HG03060 (cell line): ENCODE results near the gene GOLPH3.
"Not testable (repeated sequence)": the region's sequence is repeated elsewhere in the genome, so short reads cannot be mapped to it uniquely, and the experiment has no call there.

Experiments
- ATAC-seq: cut with Tn5 transposase; IDR thresholded peaks from one replicate; pipeline ENCODE4 v1.9.1; 2021; ENCODE audit warnings: low read depth, moderate number of reproducible peaks; ENCODE audit not compliant: unreplicated experiment

Gene GOLPH3

GRCh38 chr5:32172186-32172911, 1.8 kb downstream of the GOLPH3 start:
- ATAC-seq, result not testable (repeated sequence)

- ATAC-seq, result no peak
Measured at GRCh38 chr5:32170303-32171151, 3.6 kb downstream of the GOLPH3 start.

- no peak for ATAC-seq
Measured at GRCh38 chr5:32168460-32169033, 5.6 kb downstream of the GOLPH3 start.

GRCh38 chr5:32165597-32165996, 8.5 kb downstream of the GOLPH3 start:
- no peak for ATAC-seq

GRCh38 chr5:32163785-32164184, 10.3 kb downstream of the GOLPH3 start:
- no peak for ATAC-seq

- no peak for ATAC-seq
Measured at GRCh38 chr5:32163053-32163452, 11.1 kb downstream of the GOLPH3 start.

- no peak for ATAC-seq
Measured at GRCh38 chr5:32160228-32160627, 13.9 kb downstream of the GOLPH3 start.

- no peak for ATAC-seq
Measured at GRCh38 chr5:32159328-32160072, 14.6 kb downstream of the GOLPH3 start.

- no peak for ATAC-seq
Measured at GRCh38 chr5:32158679-32158975, 15.5 kb downstream of the GOLPH3 start.

GRCh38 chr5:32157078-32157477, 17.0 kb downstream of the GOLPH3 start:
- no peak for ATAC-seq

- no peak for ATAC-seq
Measured at GRCh38 chr5:32156635-32157034, 17.5 kb downstream of the GOLPH3 start.

GRCh38 chr5:32155211-32155610, 18.9 kb downstream of the GOLPH3 start:
- ATAC-seq, result no peak

- no peak for ATAC-seq
Measured at GRCh38 chr5:32153723-32154122, 20.4 kb downstream of the GOLPH3 start.

GRCh38 chr5:32151198-32151597, 22.9 kb downstream of the GOLPH3 start:
- no peak for ATAC-seq

- no peak for ATAC-seq
Measured at GRCh38 chr5:32150366-32150765, 23.8 kb downstream of the GOLPH3 start.

GRCh38 chr5:32147959-32148358, 26.2 kb downstream of the GOLPH3 start:
- no peak for ATAC-seq

GRCh38 chr5:32147236-32147635, 26.9 kb downstream of the GOLPH3 start:
- ATAC-seq, result no peak

GRCh38 chr5:32145378-32145777, 28.7 kb downstream of the GOLPH3 start:
- no peak for ATAC-seq

GRCh38 chr5:32144378-32145207, 29.5 kb downstream of the GOLPH3 start:
- no peak for ATAC-seq
